Left cardiac atrium (tissue), 4 donors: ENCODE results near the gene MACROD2. TPM values are rescaled to one million over a fixed set of nuclear protein-coding genes. Genes with fewer than 3 reads are reported as not detected.
"Not testable (repeated sequence)": the region's sequence is repeated elsewhere in the genome, so short reads cannot be mapped to it uniquely, and the experiment has no call there.

ENCODE experiments used
- ATAC-seq, 2 donors: fragments of 200-7000 bp; cut with Tn5 transposase; one replicate each; pipeline ENCODE4 v1.9.1; 2020; ENCODE audit warnings: mild to moderate bottlenecking in 2 of 2, moderate library complexity in 2 of 2
- DNase-seq: peaks from one replicate; pipeline ENCODE4 v3.0.0-alpha.2; 2020
- intact Hi-C, 2 donors: fragments of 100-400 bp; cut with DNase I; formaldehyde crosslinking; loops; one replicate each; pipeline versions ENCODE4 v1.14.1 to v1.15.1; 2022 to 2023
- total RNA-seq, 2 donors: library from RNA; stranded (reverse); fragmentation: NEBNext Ultra II Directional; extraction: Animal tissue kit (Norgen Biotek cat#: 25700); gene quantifications; one replicate each; pipeline ENCODE4 v1.2.1, GENCODE V29; 2021
- donor health status: DM: no; HTN: yes; CAD: no.
- donor health status: DM: no; HTN: yes; CAD: no; lungs with severe emphysema.
- donor health status: DM: yes; HTN: yes; CAD: no.
- donor health status: Dilated cardiomyopathy.

MACROD2 gene
- total RNA-seq, 2 donors from 2014 or later, result 1.3 to 2.6 TPM

DNA sequence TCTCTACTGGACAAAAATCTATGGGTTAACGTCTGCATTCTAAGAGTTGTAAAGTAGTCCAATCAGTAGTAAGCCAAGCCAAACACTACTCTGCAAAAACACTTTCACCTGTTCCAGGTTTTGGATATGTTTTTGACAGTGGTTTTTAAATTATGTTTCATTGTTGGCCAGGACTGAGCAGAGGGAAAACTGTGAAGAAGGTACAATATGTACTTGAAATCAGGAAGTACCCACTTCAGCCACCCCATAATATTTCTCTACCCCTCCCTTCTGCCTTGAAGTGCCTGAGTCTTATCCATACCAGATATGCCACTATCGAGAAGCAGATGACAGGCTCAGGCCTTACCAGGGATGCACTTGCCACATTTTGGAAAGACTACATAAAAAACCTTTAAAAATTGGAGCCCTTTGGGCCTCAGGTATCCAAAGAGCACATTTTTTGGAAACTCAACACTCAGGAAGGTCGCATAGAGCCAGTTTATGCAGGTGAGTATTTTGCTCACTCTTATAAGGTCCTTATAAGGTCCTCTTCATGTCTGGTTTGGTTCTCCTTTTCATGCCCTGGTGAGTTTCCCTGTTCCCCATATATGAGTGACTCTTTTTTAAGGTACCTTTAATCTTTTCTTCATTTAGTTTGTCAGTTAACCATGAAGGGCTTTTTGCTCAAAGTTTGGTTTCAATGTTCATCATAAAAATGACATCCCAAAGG, 1201.4 kb downstream of the MACROD2 start:
- ATAC-seq (no peak), DNase-seq (no peak)
- intact Hi-C loops, result no loop called here

DNA sequence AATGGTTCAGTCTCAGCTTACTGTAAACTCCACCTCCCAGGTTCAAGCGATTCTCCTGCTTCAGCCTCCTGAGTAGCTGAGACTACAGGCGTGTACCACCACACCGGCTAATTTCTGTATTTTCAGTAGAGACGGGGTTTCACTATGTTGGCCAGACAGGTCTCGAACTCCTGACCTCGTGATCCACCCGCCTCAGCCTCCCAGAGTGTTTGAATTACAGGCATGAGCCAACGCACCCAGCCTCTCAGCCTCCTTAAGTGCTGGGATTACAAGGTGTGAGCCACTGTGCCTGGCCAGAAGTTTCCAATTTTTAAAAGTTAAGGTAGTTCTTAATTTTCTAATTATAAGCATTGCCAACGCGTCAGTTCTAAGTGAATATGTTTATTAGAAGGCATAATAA, 1202.7 kb downstream of the MACROD2 start:
- ATAC-seq, DNase-seq: not testable (repeated sequence)

DNA sequence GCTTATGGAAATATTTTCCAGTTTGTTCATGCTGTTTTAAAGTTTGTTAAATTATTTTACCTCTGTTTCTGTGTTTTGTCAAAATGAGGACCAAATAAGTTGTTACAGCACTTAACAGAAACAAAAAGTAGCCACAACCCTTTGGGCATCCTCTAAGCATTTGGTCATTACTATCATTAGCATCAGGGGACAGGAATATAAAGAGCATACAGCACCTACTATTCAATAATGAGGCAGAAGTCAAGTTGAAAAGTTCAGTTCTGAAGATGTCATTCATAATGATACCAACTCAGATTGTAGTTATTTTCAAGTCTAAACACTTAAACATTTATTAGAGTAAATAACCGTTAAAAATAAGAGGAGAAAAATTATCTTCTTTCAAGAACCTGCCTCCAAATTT, 1204.4 kb downstream of the MACROD2 start:
- intact Hi-C loops, result no loop called here
- no peak for ATAC-seq

More for the DNA sequence above, 1202.7 kb downstream of the MACROD2 start:
- intact Hi-C loops, result not testable (repeated sequence)

DNA sequence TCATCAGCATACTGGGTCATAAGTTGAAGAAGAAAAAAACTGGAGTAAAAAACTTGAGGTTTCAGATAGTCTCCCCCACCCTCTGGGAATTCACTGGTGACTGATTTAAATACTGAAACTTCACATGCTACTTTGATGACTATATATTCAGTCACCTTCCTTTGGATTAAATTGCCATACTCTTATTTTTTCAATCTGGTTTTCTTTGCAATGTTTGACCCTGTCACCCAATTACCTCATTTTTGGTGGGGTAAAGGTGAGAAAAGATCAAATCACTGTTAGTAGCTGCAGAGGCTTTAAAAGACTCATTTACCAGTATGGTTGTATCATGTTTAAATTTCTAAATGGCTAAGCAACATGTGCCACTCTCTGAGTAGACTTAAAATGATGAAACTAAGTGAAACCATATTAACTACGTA, 1204.8 kb downstream of the MACROD2 start:
- no peak for ATAC-seq
- intact Hi-C loops, result no loop called here
- no peak for DNase-seq

More for the DNA sequence above, 1204.4 kb downstream of the MACROD2 start:
- DNase-seq, result no peak

DNA sequence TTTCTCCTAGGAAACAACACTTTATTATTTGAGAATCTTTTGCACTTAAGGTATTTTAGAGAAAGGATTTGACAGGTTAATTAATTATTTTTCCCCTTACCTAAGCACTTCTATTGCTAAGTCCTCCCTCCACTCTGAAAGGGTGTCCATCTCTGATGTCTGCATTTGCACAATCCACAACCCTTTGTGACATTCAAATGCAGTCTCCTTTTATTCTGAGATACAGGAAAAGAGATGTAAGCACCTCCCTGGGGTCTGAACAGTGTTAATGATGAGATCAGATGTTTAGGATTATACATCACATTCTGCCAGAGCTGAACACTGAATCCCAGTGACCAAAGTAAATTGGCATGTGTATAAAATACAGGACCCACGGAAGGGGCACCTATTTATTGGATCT, 1206.3 kb downstream of the MACROD2 start:
- ATAC-seq (no peak), DNase-seq (no peak)
- intact Hi-C loops, result no loop called here

DNA sequence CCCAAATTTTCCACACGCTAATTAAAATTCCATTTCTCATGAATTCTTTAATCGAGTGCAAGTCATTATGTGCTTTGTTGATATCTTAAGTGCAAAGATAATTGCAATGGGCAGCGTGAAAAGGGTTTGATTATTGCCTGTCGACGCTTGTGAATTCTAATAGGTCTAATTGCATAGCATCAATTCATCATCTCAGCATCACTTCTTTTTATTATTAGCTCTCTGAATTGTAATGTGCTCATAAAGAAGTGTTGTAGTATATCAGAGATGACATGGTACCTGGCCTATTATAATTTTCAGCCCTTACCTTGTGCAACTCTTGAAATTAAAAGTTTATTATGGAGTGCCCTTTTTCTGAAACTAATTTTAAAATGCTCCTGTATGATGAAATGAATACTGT, 1208.9 kb downstream of the MACROD2 start:
- DNase-seq (no peak), ATAC-seq (no peak)
- intact Hi-C loops, result no loop called here

DNA sequence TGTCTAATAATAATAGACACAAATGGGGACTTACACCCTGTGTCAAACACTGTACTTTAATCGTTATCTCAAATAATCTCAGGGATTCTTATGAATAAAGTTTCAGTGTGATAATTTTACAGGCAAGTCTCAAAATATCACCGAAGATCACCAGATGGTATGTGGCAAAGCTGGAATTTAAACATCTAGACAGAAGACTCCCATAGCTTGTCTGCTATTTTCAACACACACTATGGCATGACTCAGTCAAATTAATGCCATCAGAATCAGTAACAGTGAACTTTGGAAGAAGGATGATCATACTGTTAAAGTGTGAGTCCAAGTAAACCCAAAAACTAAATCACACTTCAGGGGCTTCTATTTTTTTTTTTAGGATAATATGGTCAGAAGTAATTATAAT, 1209.7 kb downstream of the MACROD2 start:
- no peak for DNase-seq
- intact Hi-C loops, result no loop called here
- ATAC-seq, result no peak

DNA sequence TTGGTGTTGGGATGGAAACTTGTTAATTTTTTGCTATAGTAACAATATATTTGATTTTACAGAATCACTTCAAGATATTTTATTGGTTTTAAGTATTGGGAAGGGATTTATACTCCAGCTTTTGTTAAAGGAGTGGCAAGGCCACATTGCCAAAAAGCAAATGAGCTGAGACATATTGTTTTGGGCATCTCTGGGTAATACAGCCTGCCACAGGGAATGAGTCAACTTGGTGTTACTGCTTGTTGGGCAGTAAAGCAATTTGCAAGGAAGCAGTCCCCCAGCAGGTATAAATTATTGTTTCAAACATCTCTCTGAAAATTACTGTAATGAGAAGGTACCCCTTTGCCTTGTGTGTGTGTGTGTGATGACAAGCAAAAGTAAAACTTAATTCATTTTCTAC, 1210.4 kb downstream of the MACROD2 start:
- intact Hi-C loops, result no loop called here
- no peak for ATAC-seq
- DNase-seq, result no peak

DNA sequence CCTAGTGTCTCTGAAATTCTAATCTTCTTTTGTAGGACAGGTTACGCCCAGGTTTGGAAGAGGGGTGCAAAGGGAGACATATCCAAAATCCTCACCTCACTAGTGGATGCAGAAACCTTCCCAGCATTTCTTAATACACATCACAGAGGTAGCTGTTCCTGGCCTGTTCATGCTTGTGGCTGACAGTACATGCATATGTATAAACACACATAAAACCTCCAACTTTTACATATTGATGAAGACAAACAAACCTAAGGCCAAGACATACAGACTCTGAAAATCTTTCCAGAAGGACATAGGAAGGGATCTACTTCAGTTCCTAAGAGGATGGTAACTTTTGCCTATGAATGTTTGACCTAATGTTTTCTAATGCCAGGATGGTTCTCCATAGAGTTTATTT, 1214.2 kb downstream of the MACROD2 start:
- DNase-seq (no peak), ATAC-seq (no peak)
- intact Hi-C loops, result no loop called here

DNA sequence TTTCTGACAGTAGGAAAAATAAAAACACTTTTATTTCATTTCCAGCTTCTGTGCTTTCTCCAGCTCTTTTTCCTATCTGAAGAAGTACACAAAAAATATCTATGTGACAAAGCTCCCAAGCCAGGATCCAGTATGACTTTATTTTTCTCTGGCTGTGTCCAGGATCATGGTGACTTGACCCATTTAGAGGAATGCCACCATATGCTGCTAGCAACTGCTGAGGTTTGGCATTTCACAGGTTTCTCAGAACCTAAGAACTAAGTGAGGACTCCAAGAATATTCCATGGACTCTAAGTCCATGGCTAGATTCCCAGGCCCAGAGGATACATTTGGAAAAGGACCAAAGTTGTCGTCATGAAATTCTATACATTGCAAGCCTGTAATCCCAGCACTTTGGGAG, 1218.7 kb downstream of the MACROD2 start:
- ATAC-seq (no peak), DNase-seq (no peak)
- intact Hi-C loops, result no loop called here

DNA sequence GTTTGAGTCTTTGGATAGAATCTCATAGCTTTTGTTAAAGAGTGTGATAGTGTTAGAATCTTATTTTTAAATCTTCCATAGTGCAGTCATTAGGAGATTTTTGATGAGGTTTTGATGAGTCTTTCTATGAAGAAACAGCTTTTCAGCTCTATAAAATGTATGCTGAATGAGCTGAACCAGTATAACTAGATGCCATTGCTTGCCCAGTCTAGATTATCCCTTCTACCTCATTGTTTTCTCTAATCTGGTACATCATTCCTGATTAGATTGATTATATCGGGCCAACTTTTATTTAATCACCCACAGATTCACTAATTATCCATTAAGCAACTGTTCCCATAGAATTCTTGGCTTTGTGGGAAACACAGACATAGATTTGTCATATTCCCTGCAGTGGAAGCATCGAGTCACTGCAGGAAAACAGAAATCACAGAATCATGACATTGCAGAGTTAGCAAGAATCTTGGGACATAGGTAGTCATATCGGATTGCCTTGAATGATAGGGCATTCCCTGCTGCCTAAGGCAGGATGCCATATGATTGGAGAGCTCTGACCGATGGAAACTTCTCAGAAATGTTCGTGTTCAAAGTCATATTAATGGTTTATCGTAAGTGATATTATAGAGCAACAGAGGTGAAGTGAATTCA, 1224.8 kb downstream of the MACROD2 start:
- intact Hi-C loops, result no loop called here
- no peak for DNase-seq
- no peak for ATAC-seq

DNA sequence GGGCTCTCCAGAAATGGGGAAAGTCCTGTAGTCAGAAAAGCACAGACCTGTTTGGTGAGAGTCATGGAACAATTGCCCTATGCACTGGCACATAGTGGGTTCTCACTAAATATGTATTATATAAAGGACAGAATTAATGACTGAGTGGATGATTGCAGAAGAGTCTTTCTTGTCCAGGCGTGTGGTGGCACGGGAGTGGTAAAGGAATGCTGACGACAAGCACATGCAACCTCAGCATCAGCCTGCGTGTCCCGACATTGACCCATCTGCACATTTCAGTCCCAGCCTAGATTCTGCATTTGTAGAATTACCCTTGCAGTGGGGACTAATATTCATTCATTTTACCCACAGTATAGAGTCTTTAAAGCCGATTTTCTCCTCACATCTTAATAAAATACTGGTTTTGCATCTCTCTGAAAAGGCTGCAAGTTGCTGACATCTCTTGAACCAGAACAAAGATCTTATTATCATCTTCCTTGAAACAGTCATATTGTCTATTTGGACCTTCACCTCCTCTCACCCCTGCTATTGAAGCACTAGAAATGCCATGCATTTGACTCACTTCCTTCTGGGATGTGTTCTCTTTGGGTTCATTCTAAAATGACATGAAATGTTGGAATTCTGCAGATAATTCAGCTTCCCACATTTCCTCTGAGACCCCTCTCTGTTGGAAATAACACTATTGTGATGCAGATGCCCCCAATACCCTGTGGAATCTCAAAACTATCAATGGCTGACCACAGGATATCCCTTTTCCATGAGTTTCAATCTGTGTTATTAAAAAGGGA, 1225.7 kb downstream of the MACROD2 start:
- intact Hi-C loops, result no loop called here
- DNase-seq, result no peak

DNA sequence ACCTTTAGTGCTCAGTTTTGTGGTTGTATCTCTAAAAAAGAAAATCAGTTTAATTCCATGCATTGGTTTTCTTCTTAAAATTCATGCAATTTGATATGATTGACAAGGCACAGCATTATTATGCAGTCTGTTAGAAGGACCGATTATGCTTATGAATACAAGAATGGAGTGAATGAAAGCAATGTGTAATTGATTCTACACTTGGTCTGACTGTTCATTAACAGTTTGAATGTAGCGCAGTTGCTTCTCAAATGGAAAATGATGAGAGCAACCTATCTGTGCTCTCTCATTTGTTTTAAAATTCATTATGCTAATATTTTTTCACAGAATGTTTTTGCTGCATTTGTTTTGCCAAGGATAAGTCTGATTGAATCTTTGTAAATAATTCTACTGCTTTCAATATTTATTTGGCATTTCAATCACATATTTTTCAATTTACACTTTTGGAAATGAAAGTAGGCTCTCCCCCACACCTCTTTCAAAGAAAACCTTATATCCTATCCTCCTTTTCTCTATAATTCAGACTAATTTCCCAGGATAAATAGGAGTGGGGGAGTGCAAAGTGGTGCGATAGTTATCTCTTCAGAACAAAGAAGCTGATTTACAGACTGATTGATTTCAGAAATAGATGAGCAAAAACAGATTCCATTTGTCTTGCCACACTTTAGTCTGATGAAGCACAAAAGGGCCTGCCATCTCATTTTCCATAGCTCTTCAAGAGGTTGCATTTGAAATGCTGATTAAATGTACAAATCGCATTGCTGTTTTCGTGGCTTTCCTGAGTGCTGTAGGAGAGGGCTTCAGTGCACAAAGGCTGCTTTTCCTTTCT, 1227.4 kb downstream of the MACROD2 start:
- no peak for ATAC-seq
- DNase-seq, result no peak
- intact Hi-C loops, result no loop called here

More for the DNA sequence above, 1225.7 kb downstream of the MACROD2 start:
- no peak for ATAC-seq

DNA sequence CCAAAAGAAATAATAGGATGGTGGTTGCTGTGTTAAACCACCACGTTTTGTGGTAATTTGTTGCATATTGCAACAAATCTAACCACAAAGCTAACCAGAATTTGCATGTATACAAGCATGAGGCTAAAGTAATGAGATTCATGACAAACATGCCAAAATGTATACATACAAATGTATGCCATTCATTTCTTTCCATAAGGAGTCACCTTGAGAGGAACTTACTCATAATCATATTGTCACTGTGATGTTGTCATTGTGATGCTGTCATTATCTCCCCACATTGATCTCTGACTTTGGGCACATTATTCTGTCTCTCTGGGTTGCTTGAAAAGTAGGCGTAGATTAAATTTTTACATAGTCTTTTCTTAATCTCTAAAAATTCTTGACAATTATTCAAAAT, 1228.9 kb downstream of the MACROD2 start:
- intact Hi-C loops, result no loop called here
- ATAC-seq, result no peak
- no peak for DNase-seq

DNA sequence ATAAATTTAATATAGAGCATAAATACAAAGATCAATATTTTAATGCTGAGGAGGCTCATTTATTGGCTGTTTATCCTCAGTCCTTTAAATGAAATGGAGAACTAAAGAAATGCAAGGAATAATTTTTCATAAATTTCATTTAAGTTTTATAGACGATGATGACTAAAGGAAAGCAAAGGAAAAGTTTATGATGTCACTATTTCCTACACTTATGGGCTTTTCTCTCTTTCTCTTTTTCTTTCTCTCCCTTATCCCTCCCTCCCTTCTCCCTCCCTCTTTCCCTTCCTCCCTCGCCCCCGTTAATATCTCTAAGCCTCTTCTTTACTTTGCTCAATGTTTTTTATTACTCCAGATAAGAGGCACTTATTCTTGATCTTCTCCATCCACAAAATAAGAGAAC, 1231.8 kb downstream of the MACROD2 start:
- no peak for ATAC-seq
- no peak for DNase-seq
- intact Hi-C loops, result no loop called here

DNA sequence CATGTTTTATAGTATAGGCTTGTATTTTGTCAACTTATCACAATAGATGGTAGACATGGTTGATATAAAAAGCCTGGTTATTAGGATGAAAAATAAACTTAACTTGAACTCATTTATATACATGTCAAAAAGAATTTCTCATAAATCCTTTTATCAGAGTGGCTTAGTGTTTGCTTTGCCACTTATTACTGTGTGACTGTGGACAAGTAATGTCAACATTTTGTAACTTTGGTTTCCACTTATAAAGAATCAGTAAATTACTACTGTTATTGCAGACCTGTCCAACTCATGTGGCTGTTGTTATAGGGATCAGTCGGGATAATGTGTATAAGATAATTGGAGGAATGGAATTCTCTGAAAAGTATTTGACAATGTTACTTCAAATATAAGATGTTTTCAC, 1236.9 kb downstream of the MACROD2 start:
- ATAC-seq (no peak), DNase-seq (no peak)
- intact Hi-C loops, result no loop called here

DNA sequence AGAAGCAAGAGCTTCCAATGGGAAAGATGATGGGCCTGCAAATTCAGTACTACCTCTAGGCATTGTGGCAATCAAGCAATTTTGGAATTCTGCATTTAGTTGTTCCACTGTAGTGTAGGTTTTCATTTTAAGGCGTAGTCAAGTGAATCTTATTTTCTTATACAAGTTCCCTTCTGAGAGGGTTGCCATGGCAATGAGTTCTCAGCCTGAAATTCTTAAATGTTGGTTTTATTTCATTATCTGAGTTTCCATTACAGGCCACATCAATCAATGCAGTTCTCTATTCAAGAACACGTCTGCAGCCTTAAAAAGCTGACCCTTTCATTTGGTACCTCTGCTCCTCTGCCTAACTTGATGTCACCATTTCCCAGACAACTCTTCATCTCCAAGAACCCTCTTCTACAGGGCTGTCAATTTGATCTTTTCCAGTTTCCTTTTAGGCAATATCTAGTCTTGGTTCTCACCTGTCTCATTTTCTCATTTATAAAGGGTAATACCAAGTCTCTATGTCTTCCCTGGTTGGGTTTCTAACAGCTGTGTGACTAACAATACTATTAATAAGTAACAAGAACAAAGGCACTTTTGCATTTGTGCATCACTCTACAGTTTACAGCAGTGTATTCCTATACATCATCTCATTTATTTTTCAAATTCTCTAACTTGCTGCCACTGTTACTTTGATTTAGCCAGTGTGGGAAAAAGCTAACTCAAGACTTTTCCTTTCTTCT, 1240.3 kb downstream of the MACROD2 start:
- no peak for DNase-seq
- ATAC-seq, result no peak
- intact Hi-C loops, result no loop called here

DNA sequence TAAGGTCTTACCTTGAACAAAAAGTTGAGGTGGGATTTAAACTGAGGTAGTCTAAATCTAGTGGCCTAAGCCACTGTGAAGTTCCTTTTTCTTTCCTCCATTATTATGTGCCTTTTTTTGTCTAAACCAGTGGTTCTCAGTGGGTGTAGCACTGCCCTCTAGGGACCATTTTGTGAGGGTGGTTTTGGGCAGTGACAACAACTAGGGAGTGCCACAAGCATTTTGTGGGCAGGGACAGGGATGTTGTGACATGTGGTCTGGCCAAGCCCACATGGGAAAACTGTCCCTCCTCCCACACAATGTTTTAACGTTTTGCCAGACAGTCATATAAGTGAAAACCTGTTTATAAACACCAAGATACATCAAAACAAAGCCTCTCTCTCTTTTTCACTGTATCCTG, 1241.5 kb downstream of the MACROD2 start:
- no peak for DNase-seq
- intact Hi-C loops, result no loop called here
- ATAC-seq, result no peak
